ENCODE results near the gene LARP4B.

DNA sequence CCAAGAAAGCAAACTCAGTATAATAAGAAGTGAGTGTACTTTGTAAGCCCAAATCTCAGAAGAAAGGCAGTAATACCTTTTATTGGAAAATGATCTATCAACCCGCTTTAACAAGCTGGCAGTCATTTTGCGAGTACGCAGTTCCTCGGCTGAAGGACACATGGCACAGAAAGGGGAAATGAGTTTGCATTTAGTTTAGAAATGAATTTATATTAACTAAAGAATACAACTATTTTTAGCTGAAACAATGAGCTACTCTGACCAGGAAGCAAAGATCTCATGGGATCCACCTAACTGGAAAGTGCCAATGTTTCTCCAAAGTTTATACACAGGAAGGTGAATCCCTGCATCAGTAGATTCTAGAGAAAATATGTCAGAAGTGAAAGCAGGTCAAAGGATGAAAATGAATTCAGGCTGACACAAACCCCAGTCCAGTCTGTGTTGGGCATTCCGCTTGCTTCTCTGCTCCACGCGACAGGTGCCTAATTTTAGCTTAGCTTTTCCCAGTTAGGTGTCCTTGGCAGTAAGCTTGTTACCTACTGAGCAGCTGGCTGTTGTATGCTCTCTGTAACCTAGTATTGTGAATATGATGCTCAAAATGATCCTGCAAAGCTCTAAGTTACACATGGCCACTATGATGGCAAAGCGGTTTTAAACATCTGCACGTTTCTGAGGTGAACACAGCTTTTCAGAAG, 112.8 kb downstream of the LARP4B start:
- TF ChIP-seq, protein P1, sequence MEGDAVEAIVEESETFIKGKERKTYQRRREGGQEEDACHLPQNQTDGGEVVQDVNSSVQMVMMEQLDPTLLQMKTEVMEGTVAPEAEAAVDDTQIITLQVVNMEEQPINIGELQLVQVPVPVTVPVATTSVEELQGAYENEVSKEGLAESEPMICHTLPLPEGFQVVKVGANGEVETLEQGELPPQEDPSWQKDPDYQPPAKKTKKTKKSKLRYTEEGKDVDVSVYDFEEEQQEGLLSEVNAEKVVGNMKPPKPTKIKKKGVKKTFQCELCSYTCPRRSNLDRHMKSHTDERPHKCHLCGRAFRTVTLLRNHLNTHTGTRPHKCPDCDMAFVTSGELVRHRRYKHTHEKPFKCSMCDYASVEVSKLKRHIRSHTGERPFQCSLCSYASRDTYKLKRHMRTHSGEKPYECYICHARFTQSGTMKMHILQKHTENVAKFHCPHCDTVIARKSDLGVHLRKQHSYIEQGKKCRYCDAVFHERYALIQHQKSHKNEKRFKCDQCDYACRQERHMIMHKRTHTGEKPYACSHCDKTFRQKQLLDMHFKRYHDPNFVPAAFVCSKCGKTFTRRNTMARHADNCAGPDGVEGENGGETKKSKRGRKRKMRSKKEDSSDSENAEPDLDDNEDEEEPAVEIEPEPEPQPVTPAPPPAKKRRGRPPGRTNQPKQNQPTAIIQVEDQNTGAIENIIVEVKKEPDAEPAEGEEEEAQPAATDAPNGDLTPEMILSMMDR (IDR thresholded peaks at IDR 0.05) = no peak
- TF ChIP-seq POLR2A (IDR thresholded peaks at IDR 0.05) = no peak

All from breast epithelium (tissue), 3 donors.